Liver (tissue), 9 donors: ENCODE data around the gene PHF21B. TPM values are rescaled to one million over a fixed set of nuclear protein-coding genes. Genes with fewer than 3 reads are reported as not detected.

Source experiments
- DNase-seq: peaks from one replicate; pipeline ENCODE4 v3.0.0-alpha.2; 2017; ENCODE audit warnings: low spot score
- H3K27ac ChIP-seq, 2 donors: one replicate each; pipeline ENCODE4 v1.7.0; 2013; ENCODE audit warnings: inconsistent platforms in 2 of 2, low read length in 2 of 2, control low read depth in 1 of 2, low read depth in 1 of 2, mild to moderate bottlenecking in 1 of 2
- H3K27me3 ChIP-seq, 4 donors: one replicate each; pipeline versions ENCODE4 v1.6.1 to v1.7.0; 2013; ENCODE audit warnings: low read length in 3 of 4, inconsistent platforms in 1 of 4, mild to moderate bottlenecking in 1 of 4, moderate library complexity in 1 of 4; ENCODE audit not compliant: control insufficient read depth in 4 of 4, insufficient read depth in 4 of 4
- H3K36me3 ChIP-seq, 4 donors: one replicate each; pipeline versions ENCODE4 v1.6.1 to v1.7.0; 2013; ENCODE audit warnings: low read length in 3 of 4, mild to moderate bottlenecking in 3 of 4, low read depth in 1 of 4, moderate library complexity in 1 of 4; ENCODE audit not compliant: control insufficient read depth in 4 of 4, insufficient read depth in 3 of 4
- H3K4me1 ChIP-seq, 4 donors: one replicate each; pipeline versions ENCODE4 v1.6.1 to v1.7.0; 2013; ENCODE audit warnings: low read length in 3 of 4, mild to moderate bottlenecking in 3 of 4, moderate library complexity in 1 of 4; ENCODE audit not compliant: control insufficient read depth in 4 of 4, insufficient read depth in 4 of 4
- H3K4me3 ChIP-seq, 3 donors: one replicate each; pipeline versions ENCODE4 v1.6.1 to v1.7.0; 2013; ENCODE audit warnings: low read length in 3 of 3, control low read depth in 1 of 3, low read depth in 1 of 3, mild to moderate bottlenecking in 1 of 3
- H3K9ac ChIP-seq, 2 donors: one replicate each; pipeline ENCODE4 v1.7.0; 2013; ENCODE audit warnings: low read length in 2 of 2, mild to moderate bottlenecking in 2 of 2, moderate library complexity in 2 of 2, control low read depth in 1 of 2, low read depth in 1 of 2
- H3K9me3 ChIP-seq, 4 donors: one replicate each; pipeline versions ENCODE4 v1.6.1 to v1.7.0; 2013; ENCODE audit warnings: low read length in 3 of 4; ENCODE audit not compliant: control insufficient read depth in 4 of 4
- ATF3 ChIP-seq: IDR thresholded peaks from 2 replicates; pipeline ENCODE4 v1.6.1; 2016; ENCODE audit warnings: antibody characterized with exemption
- CTCF ChIP-seq: fragments of 150-350 bp; IDR thresholded peaks from 2 replicates; pipeline ENCODE4 v1.5.1; 2017; ENCODE audit warnings: improper control_type of control experiment, low read depth, low read length; ENCODE audit not compliant: missing input control
- EGR1 ChIP-seq, 2 donors: IDR thresholded peaks; 2 replicates each; pipeline ENCODE4 v1.6.1; 2016 to 2018; ENCODE audit warnings: antibody characterized with exemption in 2 of 2, low read depth in 2 of 2
- FOXA1 ChIP-seq: IDR thresholded peaks from 2 replicates; pipeline ENCODE4 v1.6.1; 2016; ENCODE audit warnings: antibody characterized with exemption
- FOXA2 ChIP-seq: IDR thresholded peaks from 2 replicates; pipeline ENCODE4 v1.6.1; 2016; ENCODE audit warnings: antibody characterized with exemption
- GABPA ChIP-seq, 2 donors: IDR thresholded peaks in 1 of 2; conservative IDR thresholded peaks in 1 of 2; 2 replicates each; pipeline ENCODE4 v1.6.1; 2016; ENCODE audit warnings: antibody characterized with exemption in 2 of 2, mild to moderate bottlenecking in 1 of 2, moderate library complexity in 1 of 2
- JUND ChIP-seq, 2 donors: IDR thresholded peaks; 2 replicates each; pipeline ENCODE4 v1.6.1; 2016; ENCODE audit warnings: antibody characterized with exemption in 2 of 2
- MAX ChIP-seq: IDR thresholded peaks from 2 replicates; pipeline ENCODE4 v1.6.1; 2016; ENCODE audit warnings: antibody characterized with exemption
- NR2F2 ChIP-seq: IDR thresholded peaks from 2 replicates; pipeline ENCODE4 v1.6.1; 2016; ENCODE audit warnings: antibody characterized with exemption
- RAD21 ChIP-seq, 2 donors: IDR thresholded peaks; 2 replicates each; pipeline ENCODE4 v1.6.1; 2016; ENCODE audit warnings: antibody characterized with exemption in 2 of 2, mild to moderate bottlenecking in 2 of 2
- REST ChIP-seq: IDR thresholded peaks from 2 replicates; pipeline ENCODE4 v1.6.1; 2016; ENCODE audit warnings: antibody characterized with exemption, mild to moderate bottlenecking
- RXRA ChIP-seq, 2 donors: IDR thresholded peaks; 2 replicates each; pipeline ENCODE4 v1.6.1; 2017 to 2018; ENCODE audit warnings: antibody characterized with exemption in 2 of 2, mild to moderate bottlenecking in 1 of 2
- SP1 ChIP-seq: IDR thresholded peaks from 2 replicates; pipeline ENCODE4 v1.6.1; 2018; ENCODE audit warnings: antibody characterized with exemption, mild to moderate bottlenecking
- TAF1 ChIP-seq: conservative IDR thresholded peaks from 2 replicates; pipeline ENCODE4 v1.6.1; 2016; ENCODE audit warnings: antibody characterized with exemption, mild to moderate bottlenecking
- YY1 ChIP-seq: IDR thresholded peaks from 2 replicates; pipeline ENCODE4 v1.6.1; 2016; ENCODE audit warnings: antibody characterized with exemption, mild to moderate bottlenecking
- ZBTB33 ChIP-seq: IDR thresholded peaks from 2 replicates; pipeline ENCODE4 v1.6.1; 2016; ENCODE audit warnings: antibody characterized with exemption
- WGBS: extraction: QIAGEN DNeasy Blood & Tissue Kit; methylation state at CpG from one replicate; pipeline ENCODE4 v1.1.7; 2013; 5-methylcytosine and 5-hydroxymethylcytosine counted together
- polyA plus RNA-seq, 2 donors: library from polyadenylated mRNA; stranded (reverse) in 1 of 2; unstranded in 1 of 2; fragments of 200-250 nt in 1 of 2; fragments of >200 nt in 1 of 2; fragmentation: Nextera tagmentation in 1 of 2; extraction: Ambion mirVana in 1 of 2; gene quantifications; one replicate each; pipeline versions ENCODE4 v1.2.1 to v1.2.3, GENCODE V29; 2013 to 2015
- total RNA-seq, 2 donors: library from RNA; depleted of rRNA; stranded (reverse); fragments of >200 nt; gene quantifications; one replicate each; pipeline ENCODE4 v1.2.3, GENCODE V29; 2014
- donor health status: healthy.
- donor health status: healthy.
- donor health status: healthy.
- donor health status: healthy.
- donor health status: healthy.

Gene PHF21B
- total and polyA plus RNA-seq, 4 donors = not detected

GRCh38 chr22:44988671-44989070 lies 21.1 kb downstream of the PHF21B start:
- TF ChIP-seq FOXA1 (no peak), ZBTB33 (no peak), RXRA (IDR thresholded peaks at IDR 0.05) (no peak), SP1 (no peak), TAF1 (no peak), REST (no peak), RAD21 (IDR thresholded peaks at IDR 0.05) (no peak), YY1 (no peak), JUND (IDR thresholded peaks at IDR 0.05) (no peak), FOXA2 (no peak), CTCF (no peak), NR2F2 (no peak), MAX (no peak), EGR1 (IDR thresholded peaks at IDR 0.05; ENCODE audit: low read depth in 2 of 2) (no peak), ATF3 (no peak)
- WGBS = 67% methylated on average over 5 of the region's 5 CpGs
- no peaks in the 10 kb centered on the region for H3K9me3 ChIP-seq

GRCh38 chr22:44986926-44987325 lies 22.9 kb downstream of the PHF21B start:
- DNase-seq = no peak
- Histone ChIP-seq H3K9ac (no peak overlapping the region), H3K36me3 (no peaks in the 10 kb centered on the region), H3K27me3 (peaks cover 0 to 2% (median 0%) of the 10 kb centered on the region in 4 donors), H3K4me1 (no peaks in the 10 kb centered on the region), H3K9me3 (no peaks in the 10 kb centered on the region), H3K27ac (no peak overlapping the region), H3K4me3 (no peak overlapping the region)
- 78% methylated on average over 5 of the region's 5 CpGs for WGBS
- TF ChIP-seq JUND (IDR thresholded peaks at IDR 0.05) (no peak), MAX (no peak), GABPA (IDR thresholded peaks at IDR 0.05 in 1 of 2, conservative IDR thresholded peaks at IDR 0.05 in 1 of 2) (no peak), SP1 (no peak), NR2F2 (no peak), YY1 (no peak), CTCF (no peak), FOXA2 (no peak), EGR1 (IDR thresholded peaks at IDR 0.05; ENCODE audit: low read depth in 2 of 2) (no peak), REST (no peak)

More at GRCh38 chr22:44988671-44989070, 21.1 kb downstream of the PHF21B start:
- no peak overlapping the region for H3K4me3 ChIP-seq
- no peaks in the 10 kb centered on the region for H3K4me1 ChIP-seq
- H3K27me3 ChIP-seq = peaks cover 0 to 6% (median 0%) of the 10 kb centered on the region in 4 donors
- H3K27ac ChIP-seq = no peak overlapping the region
- no peak overlapping the region for H3K9ac ChIP-seq
- no peak for DNase-seq
- no peaks in the 10 kb centered on the region for H3K36me3 ChIP-seq
